Effector memory CD8-positive, alpha-beta T cell (primary cell): ENCODE results near the gene NFE2L2.

Source experiments
- ATAC-seq: fragments of 150-1000 bp; cut with Tn5 transposase; replicated peaks from 2 replicates; pipeline ENCODE4 v1.10.0; 2021; ENCODE audit warnings: mild to moderate bottlenecking, moderate library complexity
- DNase-seq, 3 experiments: peaks; one replicate each; pipeline ENCODE4 v3.0.0; 2021
- H3K27ac Mint-ChIP-seq, 2 donors: one replicate each; pipeline ENCODE4 v1.8.0; 2022; ENCODE audit warnings: mild to moderate bottlenecking in 2 of 2, mixed read lengths in 2 of 2, moderate library complexity in 2 of 2
- H3K27me3 Mint-ChIP-seq, 2 donors: one replicate each; pipeline ENCODE4 v1.8.0; 2022; ENCODE audit warnings: mixed read lengths in 2 of 2
- H3K36me3 Mint-ChIP-seq: one replicate; pipeline ENCODE4 v1.8.0; 2022; ENCODE audit warnings: mild to moderate bottlenecking, moderate library complexity, mixed read lengths; ENCODE audit not compliant: insufficient read depth
- H3K4me1 Mint-ChIP-seq, 2 donors: one replicate each; pipeline ENCODE4 v1.8.0; 2022; ENCODE audit warnings: low read depth in 2 of 2, mixed read lengths in 2 of 2
- H3K4me3 Mint-ChIP-seq, 2 donors: one replicate each; pipeline ENCODE4 v1.8.0; 2022; ENCODE audit warnings: mild to moderate bottlenecking in 2 of 2, mixed read lengths in 2 of 2, moderate library complexity in 2 of 2
- H3K9me3 Mint-ChIP-seq, 2 donors: one replicate each; pipeline ENCODE4 v1.8.0; 2022; ENCODE audit warnings: mixed read lengths in 2 of 2

NFE2L2 gene

GRCh38 chr2:177245010-177245422 is 19.5 kb downstream of the NFE2L2 start:
- no peak overlapping the region for H3K4me3 Mint-ChIP-seq
- no peaks in the 10 kb centered on the region for H3K27me3 Mint-ChIP-seq
- peaks cover 54 to 68% of the 10 kb centered on the region in 2 donors for H3K4me1 Mint-ChIP-seq
- H3K9me3 Mint-ChIP-seq: no peaks in the 10 kb centered on the region
- DNase-seq: no peak
- H3K27ac Mint-ChIP-seq: peak overlapping the region in 1 of 2 donors; percentile 74
- no peak for ATAC-seq
- H3K36me3 Mint-ChIP-seq: peaks cover 38% of the 10 kb centered on the region

- Mint-ChIP-seq H3K27me3 (no peaks in the 10 kb centered on the region), H3K4me3 (peak overlapping the region in 1 of 2 donors; percentile 15), H3K36me3 (peaks cover 44% of the 10 kb centered on the region), H3K27ac (no peak overlapping the region), H3K9me3 (no peaks in the 10 kb centered on the region), H3K4me1 (peaks cover 55 to 68% of the 10 kb centered on the region in 2 donors)
- DNase-seq (no peak), ATAC-seq (no peak)
These were observed 20.2 kb downstream of the NFE2L2 start for GRCh38 chr2:177244244-177244771.

GRCh38 chr2:177243476-177243875 is 21.1 kb downstream of the NFE2L2 start:
- no peaks in the 10 kb centered on the region for H3K27me3 Mint-ChIP-seq
- no peaks in the 10 kb centered on the region for H3K9me3 Mint-ChIP-seq
- ATAC-seq (no peak), DNase-seq (no peak)
- H3K27ac Mint-ChIP-seq: peak overlapping the region; percentile 85 to 88
- H3K36me3 Mint-ChIP-seq: peaks cover 40% of the 10 kb centered on the region
- H3K4me3 Mint-ChIP-seq: peak overlapping the region; percentile 23 to 65
- H3K4me1 Mint-ChIP-seq: peaks cover 52 to 70% of the 10 kb centered on the region in 2 donors

GRCh38 chr2:177243073-177243472 is 21.5 kb downstream of the NFE2L2 start:
- ATAC-seq: no peak
- peak overlapping the region; percentile 85 to 88 for H3K27ac Mint-ChIP-seq
- no peaks in the 10 kb centered on the region for H3K9me3 Mint-ChIP-seq
- H3K36me3 Mint-ChIP-seq: peaks cover 39% of the 10 kb centered on the region
- H3K4me3 Mint-ChIP-seq: peak overlapping the region; percentile 23 to 65
- H3K4me1 Mint-ChIP-seq: peaks cover 52 to 73% of the 10 kb centered on the region in 2 donors
- DNase-seq: no peak
- H3K27me3 Mint-ChIP-seq: no peaks in the 10 kb centered on the region

GRCh38 chr2:177242121-177242987 is 22.2 kb downstream of the NFE2L2 start:
- DNase-seq: no peak
- no peak for ATAC-seq

GRCh38 chr2:177241711-177242120 is 22.8 kb downstream of the NFE2L2 start:
- no peak for DNase-seq
- peak overlapping the region; percentile 59 to 65 for H3K4me3 Mint-ChIP-seq
- H3K4me1 Mint-ChIP-seq: peaks cover 51 to 75% of the 10 kb centered on the region in 2 donors
- peaks cover 43% of the 10 kb centered on the region for H3K36me3 Mint-ChIP-seq
- no peaks in the 10 kb centered on the region for H3K9me3 Mint-ChIP-seq
- peak overlapping the region; percentile 85 to 88 for H3K27ac Mint-ChIP-seq
- H3K27me3 Mint-ChIP-seq: no peaks in the 10 kb centered on the region
- ATAC-seq: no peak

More at GRCh38 chr2:177242121-177242987, 22.2 kb downstream of the NFE2L2 start:
- no peaks in the 10 kb centered on the region for H3K9me3 Mint-ChIP-seq
- H3K27me3 Mint-ChIP-seq: no peaks in the 10 kb centered on the region
- peak overlapping the region; percentile 85 to 88 for H3K27ac Mint-ChIP-seq
- peaks cover 42% of the 10 kb centered on the region for H3K36me3 Mint-ChIP-seq
- H3K4me1 Mint-ChIP-seq: peaks cover 55 to 79% of the 10 kb centered on the region in 2 donors
- peak overlapping the region; percentile 59 to 65 for H3K4me3 Mint-ChIP-seq

GRCh38 chr2:177239932-177240630 is 24.4 kb downstream of the NFE2L2 start:
- H3K4me1 Mint-ChIP-seq: peaks cover 41 to 74% of the 10 kb centered on the region in 2 donors
- no peaks in the 10 kb centered on the region for H3K9me3 Mint-ChIP-seq
- peak overlapping the region; percentile 85 to 88 for H3K27ac Mint-ChIP-seq
- peak overlapping the region; percentile 63 to 65 for H3K4me3 Mint-ChIP-seq
- H3K27me3 Mint-ChIP-seq: no peaks in the 10 kb centered on the region
- DNase-seq (peak; percentile 28 to 33 (median 31)), ATAC-seq (peak; percentile 94)
- H3K36me3 Mint-ChIP-seq: peaks cover 51% of the 10 kb centered on the region

GRCh38 chr2:177239053-177239452 is 25.5 kb downstream of the NFE2L2 start:
- H3K27ac Mint-ChIP-seq: peak overlapping the region; percentile 41 to 85
- H3K4me3 Mint-ChIP-seq: peak overlapping the region; percentile 51 to 65
- H3K27me3 Mint-ChIP-seq: no peaks in the 10 kb centered on the region
- H3K36me3 Mint-ChIP-seq: peaks cover 53% of the 10 kb centered on the region
- no peaks in the 10 kb centered on the region for H3K9me3 Mint-ChIP-seq
- H3K4me1 Mint-ChIP-seq: peaks cover 41 to 72% of the 10 kb centered on the region in 2 donors
- ATAC-seq (no peak), DNase-seq (no peak)

- peak overlapping the region in 1 of 2 donors; percentile 41 for H3K27ac Mint-ChIP-seq
- ATAC-seq: no peak
- H3K4me3 Mint-ChIP-seq: no peak overlapping the region
- H3K36me3 Mint-ChIP-seq: peaks cover 61% of the 10 kb centered on the region
- no peak for DNase-seq
- H3K4me1 Mint-ChIP-seq: peaks cover 35 to 66% of the 10 kb centered on the region in 2 donors
- H3K9me3 Mint-ChIP-seq: no peaks in the 10 kb centered on the region
- no peaks in the 10 kb centered on the region for H3K27me3 Mint-ChIP-seq
These were observed 26.6 kb downstream of the NFE2L2 start for GRCh38 chr2:177237932-177238331.

GRCh38 chr2:177235855-177236437 is 28.6 kb downstream of the NFE2L2 start:
- ATAC-seq (no peak), DNase-seq (no peak)
- Mint-ChIP-seq H3K27ac (peak overlapping the region in 1 of 2 donors; percentile 92), H3K4me3 (no peak overlapping the region), H3K9me3 (no peaks in the 10 kb centered on the region), H3K4me1 (peaks cover 21 to 51% of the 10 kb centered on the region in 2 donors), H3K36me3 (peaks cover 71% of the 10 kb centered on the region), H3K27me3 (no peaks in the 10 kb centered on the region)

- ATAC-seq (no peak), DNase-seq (no peak)
- H3K36me3 Mint-ChIP-seq: peaks cover 71% of the 10 kb centered on the region
- no peaks in the 10 kb centered on the region for H3K9me3 Mint-ChIP-seq
- H3K27ac Mint-ChIP-seq: peak overlapping the region; percentile 17 to 92
- peaks cover 18 to 50% of the 10 kb centered on the region in 2 donors for H3K4me1 Mint-ChIP-seq
- H3K27me3 Mint-ChIP-seq: no peaks in the 10 kb centered on the region
- no peak overlapping the region for H3K4me3 Mint-ChIP-seq
These were observed 30.3 kb downstream of the NFE2L2 start for GRCh38 chr2:177234267-177234666.

- Mint-ChIP-seq H3K27ac (peak overlapping the region in 1 of 2 donors; percentile 23), H3K4me1 (peaks cover 19 to 51% of the 10 kb centered on the region in 2 donors), H3K9me3 (no peaks in the 10 kb centered on the region), H3K4me3 (no peak overlapping the region), H3K27me3 (no peaks in the 10 kb centered on the region), H3K36me3 (peaks cover 86% of the 10 kb centered on the region)
- ATAC-seq: no peak
- no peak for DNase-seq
These were observed 32.3 kb downstream of the NFE2L2 start for GRCh38 chr2:177232098-177232704.

- Mint-ChIP-seq H3K36me3 (peaks cover 93% of the 10 kb centered on the region), H3K9me3 (no peaks in the 10 kb centered on the region), H3K4me1 (peaks cover 19 to 52% of the 10 kb centered on the region in 2 donors), H3K27me3 (no peaks in the 10 kb centered on the region), H3K4me3 (no peak overlapping the region), H3K27ac (peak overlapping the region; percentile 23 to 80)
- DNase-seq (no peak), ATAC-seq (no peak)
These were observed 33.3 kb downstream of the NFE2L2 start for GRCh38 chr2:177231270-177231669.
